Measurements from ENCODE around the gene SLC9A7.
"Not testable (repeated sequence)": the region's sequence is repeated elsewhere in the genome, so short reads cannot be mapped to it uniquely, and the experiment has no call there.

SLC9A7 gene
- total RNA-seq, result 13.7 to 46.3 reads per million in 2 experiments

- DNase-seq (ENCODE audit: low read depth), result peak; percentile 56
Observed at GRCh38 chrX:46758956-46759644, at the start of gene SLC9A7. TSS of gene SLC9A7 (minus strand) at chrX:46759118. CDS start at chrX:46759029, 89 bp downstream.

GRCh38 chrX:46805270-46805669 is 46.4 kb upstream of the SLC9A7 start:
- DNase-seq (ENCODE audit: low read depth), result no peak

GRCh38 chrX:46803140-46803539 is 44.2 kb upstream of the SLC9A7 start:
- DNase-seq (ENCODE audit: low read depth), result no peak

GRCh38 chrX:46796574-46797191 is 37.8 kb upstream of the SLC9A7 start:
- DNase-seq (ENCODE audit: low read depth), result peak; percentile 41

- DNase-seq (ENCODE audit: low read depth), result no peak
Observed at GRCh38 chrX:46793386-46794143, 34.6 kb upstream of the SLC9A7 start.

- no peak for DNase-seq (ENCODE audit: low read depth)
Observed at GRCh38 chrX:46792810-46793188, 33.9 kb upstream of the SLC9A7 start.

GRCh38 chrX:46791927-46792809 is 33.2 kb upstream of the SLC9A7 start:
- no peak for DNase-seq (ENCODE audit: low read depth)

- DNase-seq (ENCODE audit: low read depth), result no peak
Observed at GRCh38 chrX:46788902-46789301, 30.0 kb upstream of the SLC9A7 start.

- DNase-seq (ENCODE audit: low read depth), result not testable (repeated sequence)
Observed at GRCh38 chrX:46784437-46784836, 25.5 kb upstream of the SLC9A7 start.

GRCh38 chrX:46782034-46782433 is 23.1 kb upstream of the SLC9A7 start:
- no peak for DNase-seq (ENCODE audit: low read depth)

GRCh38 chrX:46777971-46778810 is 19.3 kb upstream of the SLC9A7 start:
- DNase-seq (ENCODE audit: low read depth), result no peak

GRCh38 chrX:46770817-46771163 is 11.9 kb upstream of the SLC9A7 start:
- no peak for DNase-seq (ENCODE audit: low read depth)

- no peak for DNase-seq (ENCODE audit: low read depth)
Observed at GRCh38 chrX:46770000-46770816, 11.3 kb upstream of the SLC9A7 start.

GRCh38 chrX:46762963-46763362 is 4.0 kb upstream of the SLC9A7 start:
- no peak for DNase-seq (ENCODE audit: low read depth)

- DNase-seq (ENCODE audit: low read depth), result no peak
Observed at GRCh38 chrX:46759645-46759974, 692 bp upstream of the SLC9A7 start.

GRCh38 chrX:46758163-46758955 is 559 bp downstream of the SLC9A7 start:
- no peak for DNase-seq (ENCODE audit: low read depth)

- no peak for DNase-seq (ENCODE audit: low read depth)
Observed at GRCh38 chrX:46757593-46757992, 1.3 kb downstream of the SLC9A7 start.

GRCh38 chrX:46757052-46757451 is 1.9 kb downstream of the SLC9A7 start:
- DNase-seq (ENCODE audit: low read depth), result no peak

- DNase-seq (ENCODE audit: low read depth), result no peak
Observed at GRCh38 chrX:46755671-46756070, 3.2 kb downstream of the SLC9A7 start.
